GM12878 (cell line): ENCODE measurements around the gene EI24. TPM values are rescaled to one million over a fixed set of nuclear protein-coding genes. Genes with fewer than 3 reads are reported as not detected.

Experiments
- ATAC-seq: fragments of 200-7000 bp; cut with Tn5 transposase; 3 replicates; pipeline ENCODE4 v1.9.1; 2020; ENCODE audit warnings: mild to moderate bottlenecking, moderate library complexity
- BruUV-seq: library from RNA; stranded (reverse); fragments of 400-500 nt; replicated peaks from 2 replicates; lab custom pipeline; 2021; lab: Mats Ljungman, UMichigan
- CTCF ChIA-PET: fragments of 300-600 bp; sonication (Branson Sonifier 250); formaldehyde crosslinking; extraction: SDS; loops from one replicate; lab custom pipeline; 2021; ENCODE audit warnings: inconsistent platforms; lab: Yijun Ruan, JAX
- POLR2A ChIA-PET: fragments of 350-600 bp; formaldehyde crosslinking; extraction: SDS; loops from one replicate; lab custom pipeline; 2021; ENCODE audit warnings: inconsistent platforms; lab: Charles Lee
- RAD21 ChIA-PET: fragments of 300-600 bp; sonication (Branson Sonifier 250); formaldehyde crosslinking; loops from one replicate; lab custom pipeline; 2023; ENCODE audit warnings: antibody characterized with exemption; ENCODE audit not compliant: unreplicated experiment; lab: Charles Lee
- SMC1A ChIA-PET: fragments of 300-600 bp; sonication (Branson Sonifier 250); formaldehyde crosslinking; loops from one replicate; lab custom pipeline; 2023; ENCODE audit not compliant: unreplicated experiment, uncharacterized antibody; lab: Charles Lee
- DNase-seq: peaks from one replicate; pipeline ENCODE4 v3.0.0-alpha.2; 2011; ENCODE audit warnings: low read depth, low spot score
- FAIRE-seq: peaks from 3 replicates; lab custom pipeline; 2011; peaks lifted over from hg19 to GRCh38; lab: Jason Lieb, UNC
- H2AFZ ChIP-seq: 2 replicates; pipeline ENCODE4 v1.6.0; 2011; ENCODE audit warnings: low read depth, low read length, control low read depth; ENCODE audit not compliant: control insufficient read depth
- H3K27ac ChIP-seq: 2 replicates; pipeline ENCODE4 v1.5.1; 2011; ENCODE audit warnings: control low read depth; ENCODE audit not compliant: control insufficient read depth, insufficient read depth
- H3K27me3 ChIP-seq, 2 experiments: replicated peaks in 1 of 2; 2 replicates each; pipeline versions ENCODE4 v1.6.0 to v1.6.1; 2011; ENCODE audit warnings: low read length in 1 of 2; ENCODE audit not compliant: control insufficient read depth in 2 of 2, insufficient read depth in 2 of 2
- H3K36me3 ChIP-seq, 2 experiments: 2 replicates each; pipeline ENCODE4 v1.5.1; 2011; ENCODE audit warnings: low read length in 1 of 2; ENCODE audit not compliant: control insufficient read depth in 2 of 2, insufficient read depth in 2 of 2
- H3K4me1 ChIP-seq: 2 replicates; pipeline ENCODE4 v1.6.1; 2011; ENCODE audit warnings: mild to moderate bottlenecking, low read length, moderate library complexity, mixed read lengths; ENCODE audit not compliant: control insufficient read depth, insufficient read depth
- H3K4me2 ChIP-seq: 2 replicates; pipeline ENCODE4 v1.6.0; 2011; ENCODE audit warnings: control low read depth; ENCODE audit not compliant: control insufficient read depth, insufficient read depth
- H3K4me3 ChIP-seq: fragments of 200-600 bp; sonication (generic); 2 replicates; pipeline ENCODE4 v1.5.1; 2016
- H3K79me2 ChIP-seq: 2 replicates; pipeline ENCODE4 v1.6.0; 2011; ENCODE audit warnings: low read length; ENCODE audit not compliant: control insufficient read depth, insufficient read depth
- H3K9ac ChIP-seq: 2 replicates; pipeline ENCODE4 v1.8.0; 2011; ENCODE audit warnings: low read length, control low read depth, mixed read lengths; ENCODE audit not compliant: control insufficient read depth, insufficient read depth
- H3K9me3 ChIP-seq: replicated peaks from 3 replicates; pipeline ENCODE4 v1.5.1; 2011; ENCODE audit warnings: mild to moderate bottlenecking, low read length; ENCODE audit not compliant: control insufficient read depth, insufficient read depth
- H4K20me1 ChIP-seq: 2 replicates; pipeline ENCODE4 v1.6.0; 2011; ENCODE audit not compliant: control insufficient read depth, insufficient read depth
- ATF7 ChIP-seq: fragments of 450-650 bp; IDR thresholded peaks from 2 replicates; pipeline ENCODE4 v1.6.1; 2016; ENCODE audit warnings: low read depth, mild to moderate bottlenecking
- FOS ChIP-seq: IDR thresholded peaks from 3 replicates; pipeline ENCODE4 v1.6.1; 2011; ENCODE audit warnings: borderline replicate concordance; ENCODE audit not compliant: insufficient read length; ENCODE audit errors: extremely low read depth
- GABPA ChIP-seq: IDR thresholded peaks from 2 replicates; pipeline ENCODE4 v1.6.1; 2014; ENCODE audit warnings: antibody characterized with exemption, low read depth, mild to moderate bottlenecking, inconsistent platforms
- GATAD2B ChIP-seq: fragments of 450-650 bp; conservative IDR thresholded peaks from 2 replicates; pipeline ENCODE4 v1.6.1; 2017; ENCODE audit warnings: low read depth, mild to moderate bottlenecking, moderate library complexity
- IRF4 ChIP-seq: IDR thresholded peaks from 2 replicates; pipeline ENCODE4 v1.6.1; 2011; ENCODE audit warnings: low read depth, low read length
- IRF5 ChIP-seq: fragments of 450-650 bp; IDR thresholded peaks from 2 replicates; pipeline ENCODE4 v1.6.1; 2017; ENCODE audit warnings: borderline replicate concordance
- NFYA ChIP-seq: IDR thresholded peaks from 2 replicates; pipeline ENCODE4 v1.6.1; 2011; ENCODE audit warnings: low read depth, mild to moderate bottlenecking, low read length, improper control_type of control experiment, borderline replicate concordance
- NR2C1 ChIP-seq: fragments of 450-650 bp; IDR thresholded peaks from 2 replicates; pipeline ENCODE4 v1.6.1; 2017; ENCODE audit warnings: antibody characterized with exemption, mild to moderate bottlenecking, moderate library complexity
- PBX3 ChIP-seq: IDR thresholded peaks from 2 replicates; pipeline ENCODE4 v1.6.1; 2011; ENCODE audit warnings: mild to moderate bottlenecking, low read depth, low read length, moderate library complexity; ENCODE audit not compliant: insufficient replicate concordance
- RAD21 ChIP-seq: IDR thresholded peaks from 2 replicates; pipeline ENCODE4 v1.6.1; 2011; ENCODE audit warnings: mild to moderate bottlenecking, low read depth, low read length, moderate library complexity; ENCODE audit not compliant: insufficient read depth
- WRNIP1 ChIP-seq: IDR thresholded peaks from 2 replicates; pipeline ENCODE4 v1.6.1; 2011; ENCODE audit warnings: low read depth, low read length, improper control_type of control experiment, borderline replicate concordance
- ZBTB11 ChIP-seq: fragments of 450-650 bp; formaldehyde crosslinking; IDR thresholded peaks from 2 replicates; pipeline ENCODE4 v1.5.0; 2022; ENCODE audit warnings: mild to moderate bottlenecking, missing genetic modification characterization
- ZBTB33 ChIP-seq: fragments of 450-650 bp; IDR thresholded peaks from 2 replicates; pipeline ENCODE4 v1.6.1; 2017; ENCODE audit warnings: mild to moderate bottlenecking
- ZNF24 ChIP-seq: fragments of 450-650 bp; IDR thresholded peaks from 2 replicates; pipeline ENCODE4 v1.6.1; 2017; ENCODE audit warnings: antibody characterized with exemption, mild to moderate bottlenecking
- ZNF274 ChIP-seq: IDR thresholded peaks from one replicate; pipeline ENCODE4 v1.8.0; 2011; ENCODE audit not compliant: insufficient read length, insufficient read depth
- ZNF384 ChIP-seq: IDR thresholded peaks from 2 replicates; pipeline ENCODE4 v1.6.1; 2012; ENCODE audit warnings: low read depth, mild to moderate bottlenecking, low read length, improper control_type of control experiment, borderline replicate concordance
- ZNF622 ChIP-seq: fragments of 450-650 bp; IDR thresholded peaks from 2 replicates; pipeline ENCODE4 v1.6.1; 2017; ENCODE audit warnings: mild to moderate bottlenecking, inconsistent platforms
- in situ Hi-C: fragments of 300-500 bp; cut with MboI; formaldehyde crosslinking; loops from 9 replicates; pipeline ENCODE4 v1.14.3; 2018; ENCODE audit warnings: mixed read lengths
- intact Hi-C: fragments of 100-400 bp; cut with micrococcal nuclease; formaldehyde crosslinking; loops from one replicate; pipeline ENCODE4 v1.14.2; 2022; ENCODE audit not compliant: unreplicated experiment
- polyA plus RNA-seq, 11 experiments: library from polyadenylated mRNA; depleted of rRNA in 4 of 11; unstranded in 6 of 11; stranded (reverse) in 5 of 11; fragments of >200 nt; fragmentation: Nextera tagmentation in 4 of 11; fragmentation: Illumina TruSeq in 1 of 11; extraction: Ambion mirVana in 4 of 11; extraction: Trizol in 1 of 11; gene quantifications; 1 replicate in 1 of 11; 2 replicates in 10 of 11; pipeline versions ENCODE4 v1.2.1 to v1.2.3, GENCODE V29; 2011 to 2016; ENCODE audit warnings: inconsistent platforms in 2 of 11, missing spikeins in 2 of 11, low read depth in 1 of 11
- total RNA-seq, 4 experiments: library from RNA; depleted of rRNA in 3 of 4; stranded (reverse); fragments of >200 nt in 3 of 4; fragmentation: Illumina TruSeq in 1 of 4; extraction: Trizol in 1 of 4; gene quantifications; 2 replicates each; pipeline versions ENCODE4 v1.2.1 to v1.2.3, GENCODE V29; 2013 to 2021

The EI24 gene
- total and polyA plus RNA-seq, 10 of the 15 experiments (the other 5 are each of a cell fraction or from before 2014, with no cell fraction given): 20.3 to 127 (median 70.4) TPM

- CTCF ChIA-PET: no interaction called here
- Histone ChIP-seq H3K27me3 (no peaks in the 10 kb centered on the region), H3K4me1 (no peaks in the 10 kb centered on the region), H3K9ac (no peak overlapping the region), H2AFZ (no peak overlapping the region), H3K36me3 (no peaks in the 10 kb centered on the region), H3K27ac (no peak overlapping the region), H3K4me2 (no peak overlapping the region), H3K9me3 (peaks cover 10% of the 10 kb centered on the region), H3K79me2 (no peaks in the 10 kb centered on the region), H4K20me1 (no peaks in the 10 kb centered on the region), H3K4me3 (no peak overlapping the region)
- intact Hi-C loops (no loop called here), in situ Hi-C loops (no loop called here)
- no peak for FAIRE-seq
- ATAC-seq: no peak
- SMC1A ChIA-PET: interaction anchor here (0.6 kb wide), 1 partner anchor 126 kb away, joined by 3 read pairs; no protein-coding TSS in a partner anchor
- DNase-seq: no peak
- POLR2A ChIA-PET: interaction anchor here (0.6 kb wide), 1 partner anchor 1174 kb away, joined by 4 read pairs; no protein-coding TSS in a partner anchor
- no TSS peak for BruUV-seq
- RAD21 ChIA-PET: no interaction called here
- TF ChIP-seq ZBTB11 (CRISPR knock-in tag): no peak
- TF ChIP-seq ZNF24: no peak
- no peak for TF ChIP-seq RAD21
- TF ChIP-seq ATF7: no peak
- no peak for TF ChIP-seq ZNF384
- TF ChIP-seq WRNIP1: no peak
- no peak for TF ChIP-seq FOS
- TF ChIP-seq IRF4: no peak
- no peak for TF ChIP-seq ZNF622
- no peak for TF ChIP-seq IRF5
- TF ChIP-seq ZNF274: no peak
- no peak for TF ChIP-seq NR2C1
- no peak for TF ChIP-seq PBX3
- no peak for TF ChIP-seq NFYA
- TF ChIP-seq GATAD2B: no peak
- TF ChIP-seq ZBTB33: no peak
- TF ChIP-seq GABPA: no peak
Observed at GRCh38 chr11:125542709-125543108, 26.6 kb upstream of the EI24 start.
